ENCODE measurements around the gene BIN1.

The BIN1 gene

GRCh38 chr2:127118038-127118437 is 11.1 kb upstream of the BIN1 start:
- H3K36me3 Mint-ChIP-seq: no peaks in the 10 kb centered on the region
- H3K27ac Mint-ChIP-seq: no peak overlapping the region
- no peak overlapping the region for H3K4me3 Mint-ChIP-seq
- ATAC-seq (no peak), DNase-seq (ENCODE audit: low spot score in 2 of 2) (no peak)
- H3K9me3 Mint-ChIP-seq: no peaks in the 10 kb centered on the region
- no peaks in the 10 kb centered on the region for H3K4me1 Mint-ChIP-seq

DNA sequence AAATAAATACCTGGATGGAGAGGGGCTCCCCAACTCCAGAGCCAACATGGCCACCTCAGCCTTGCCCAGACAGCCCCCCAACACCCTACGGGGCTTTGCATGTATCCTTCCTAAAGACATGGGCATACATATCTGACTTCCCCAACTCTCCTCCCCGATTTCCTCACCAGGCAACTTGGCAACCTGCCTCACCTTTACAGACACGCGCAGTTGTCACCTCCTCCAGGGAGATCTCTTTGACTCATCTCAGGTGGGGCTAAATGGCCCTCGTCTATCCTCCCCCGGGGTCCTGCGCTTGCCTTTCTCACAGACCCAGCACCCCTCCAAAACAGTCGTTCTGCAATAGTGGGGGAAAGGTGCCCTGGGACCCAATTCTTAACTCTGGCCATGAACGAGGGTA is 10.6 kb upstream of the BIN1 start:
- Mint-ChIP-seq H3K9me3 (no peaks in the 10 kb centered on the region), H3K27ac (no peak overlapping the region), H3K36me3 (no peaks in the 10 kb centered on the region), H3K4me1 (no peaks in the 10 kb centered on the region), H3K4me3 (no peak overlapping the region)
- no peak for ATAC-seq
- no peak for DNase-seq (ENCODE audit: low spot score in 2 of 2)

DNA sequence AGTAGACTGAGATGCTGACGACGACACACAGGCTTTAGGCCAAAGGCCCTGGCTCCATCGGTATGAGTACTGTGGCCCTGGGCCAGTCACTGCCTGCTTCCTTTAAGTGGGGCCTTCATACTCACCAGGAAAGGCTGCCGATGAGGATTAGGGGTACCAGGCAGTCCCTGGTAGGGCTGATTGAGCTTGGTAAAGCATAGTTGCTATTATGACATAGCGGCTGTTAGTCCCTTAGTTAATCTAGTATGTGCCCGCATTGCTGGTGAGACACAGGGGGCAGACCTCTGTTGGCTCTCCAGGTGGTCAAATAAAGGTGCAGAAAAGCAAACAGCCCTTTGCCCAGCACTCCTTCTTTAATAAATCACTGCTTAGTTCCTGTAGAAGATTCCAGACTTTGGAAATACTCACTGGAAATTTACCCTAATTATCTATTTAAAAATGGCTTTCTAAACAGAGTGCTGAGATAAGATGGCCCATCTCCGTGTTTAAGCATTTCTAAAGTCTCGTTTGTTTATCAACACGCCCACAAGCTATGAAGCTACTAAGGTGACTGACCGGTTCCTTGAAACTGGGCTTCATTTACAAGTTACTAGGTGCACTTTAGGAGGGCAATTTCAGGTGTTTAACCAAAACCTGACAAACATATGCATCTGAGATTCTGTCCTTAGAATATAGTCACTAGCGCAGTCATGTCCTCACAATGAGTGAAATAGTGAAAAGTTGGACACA is 8.7 kb upstream of the BIN1 start:
- no peak overlapping the region for H3K4me3 Mint-ChIP-seq
- no peak overlapping the region for H3K27ac Mint-ChIP-seq
- H3K36me3 Mint-ChIP-seq: no peaks in the 10 kb centered on the region
- no peaks in the 10 kb centered on the region for H3K4me1 Mint-ChIP-seq
- no peak for DNase-seq (ENCODE audit: low spot score in 2 of 2)
- no peak for ATAC-seq
- no peaks in the 10 kb centered on the region for H3K9me3 Mint-ChIP-seq

- ATAC-seq: no peak
- Mint-ChIP-seq H3K36me3 (no peaks in the 10 kb centered on the region), H3K27ac (no peak overlapping the region), H3K9me3 (no peaks in the 10 kb centered on the region), H3K4me1 (no peaks in the 10 kb centered on the region), H3K4me3 (no peak overlapping the region)
- DNase-seq (ENCODE audit: low spot score in 2 of 2): no peak
Measured at GRCh38 chr2:127110985-127111384, 4.0 kb upstream of the BIN1 start.

- ATAC-seq (no peak), DNase-seq (ENCODE audit: low spot score in 2 of 2) (no peak)
- Mint-ChIP-seq H3K27ac (no peak overlapping the region), H3K4me1 (no peaks in the 10 kb centered on the region), H3K36me3 (no peaks in the 10 kb centered on the region), H3K9me3 (no peaks in the 10 kb centered on the region), H3K4me3 (peak overlapping the region; percentile 83)
Measured at GRCh38 chr2:127108090-127108523, 1.2 kb upstream of the BIN1 start.

DNA sequence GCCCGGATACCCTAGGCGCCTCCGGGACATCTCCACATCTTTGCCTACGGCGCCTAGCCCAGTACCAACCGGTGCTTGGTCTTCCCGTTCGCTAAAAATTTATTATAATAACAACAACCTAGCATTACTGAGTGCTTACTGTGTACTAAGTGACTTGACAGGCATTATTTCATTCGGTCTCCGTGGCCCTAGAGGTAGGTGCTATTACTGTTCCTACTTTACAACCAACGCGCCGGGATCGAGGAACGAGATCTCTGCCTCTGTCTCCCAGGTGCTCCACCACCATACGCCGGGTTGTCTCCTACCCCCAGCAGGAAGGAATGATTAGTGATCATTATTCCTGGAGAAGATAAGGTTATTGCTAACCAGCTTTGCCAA is 657 bp upstream of the BIN1 start:
- no peaks in the 10 kb centered on the region for H3K36me3 Mint-ChIP-seq
- peak overlapping the region; percentile 83 for H3K4me3 Mint-ChIP-seq
- H3K4me1 Mint-ChIP-seq: no peaks in the 10 kb centered on the region
- H3K27ac Mint-ChIP-seq: peak overlapping the region; percentile 77
- no peaks in the 10 kb centered on the region for H3K9me3 Mint-ChIP-seq
- ATAC-seq (no peak), DNase-seq (ENCODE audit: low spot score in 2 of 2) (no peak)

GRCh38 chr2:127106457-127106990 is 430 bp downstream of the BIN1 start:
- Mint-ChIP-seq H3K4me1 (no peaks in the 10 kb centered on the region), H3K9me3 (no peaks in the 10 kb centered on the region), H3K36me3 (no peaks in the 10 kb centered on the region), H3K27ac (no peak overlapping the region), H3K4me3 (peak overlapping the region; percentile 83)
- DNase-seq (ENCODE audit: low spot score in 2 of 2) (peak in 1 of 2 donors; percentile 65), ATAC-seq (peak; percentile 49)

GRCh38 chr2:127105656-127106456 is 1.1 kb downstream of the BIN1 start:
- DNase-seq (ENCODE audit: low spot score in 2 of 2): no peak
- Mint-ChIP-seq H3K36me3 (no peaks in the 10 kb centered on the region), H3K4me3 (peak overlapping the region; percentile 83), H3K4me1 (no peaks in the 10 kb centered on the region), H3K9me3 (no peaks in the 10 kb centered on the region), H3K27ac (no peak overlapping the region)
- ATAC-seq: no peak

- Mint-ChIP-seq H3K27ac (no peak overlapping the region), H3K9me3 (no peaks in the 10 kb centered on the region), H3K4me1 (no peaks in the 10 kb centered on the region), H3K36me3 (no peaks in the 10 kb centered on the region), H3K4me3 (peak overlapping the region; percentile 83)
- no peak for ATAC-seq
- DNase-seq (ENCODE audit: low spot score in 2 of 2): no peak
Measured at GRCh38 chr2:127104881-127105655, 1.9 kb downstream of the BIN1 start.

DNA sequence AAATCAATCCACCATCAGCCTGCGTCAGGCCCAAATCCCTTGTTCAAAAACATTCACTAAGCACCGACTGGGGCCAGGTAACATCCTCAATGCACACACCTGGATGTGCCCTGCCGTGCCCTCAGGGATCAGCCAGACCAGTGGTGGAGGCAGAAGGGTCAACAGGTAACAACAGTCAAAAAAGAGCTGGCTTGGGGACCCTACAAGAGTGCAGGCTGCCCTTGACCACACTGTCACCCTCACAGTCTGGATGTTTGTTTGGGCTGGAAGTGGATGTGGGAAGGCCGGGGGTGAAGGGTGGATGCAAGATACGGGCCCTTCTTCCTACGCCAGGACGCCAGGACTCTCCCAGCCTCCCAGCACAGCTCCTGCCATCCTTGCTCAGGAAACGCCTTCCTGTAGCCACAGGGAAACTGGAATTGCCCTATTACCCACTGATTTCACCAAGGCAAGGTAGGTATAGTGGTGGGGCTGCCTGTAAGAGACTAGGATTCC is 2.7 kb downstream of the BIN1 start:
- ATAC-seq (no peak), DNase-seq (ENCODE audit: low spot score in 2 of 2) (no peak)
- Mint-ChIP-seq H3K9me3 (no peaks in the 10 kb centered on the region), H3K4me1 (no peaks in the 10 kb centered on the region), H3K36me3 (no peaks in the 10 kb centered on the region), H3K27ac (no peak overlapping the region), H3K4me3 (peak overlapping the region; percentile 83)

DNA sequence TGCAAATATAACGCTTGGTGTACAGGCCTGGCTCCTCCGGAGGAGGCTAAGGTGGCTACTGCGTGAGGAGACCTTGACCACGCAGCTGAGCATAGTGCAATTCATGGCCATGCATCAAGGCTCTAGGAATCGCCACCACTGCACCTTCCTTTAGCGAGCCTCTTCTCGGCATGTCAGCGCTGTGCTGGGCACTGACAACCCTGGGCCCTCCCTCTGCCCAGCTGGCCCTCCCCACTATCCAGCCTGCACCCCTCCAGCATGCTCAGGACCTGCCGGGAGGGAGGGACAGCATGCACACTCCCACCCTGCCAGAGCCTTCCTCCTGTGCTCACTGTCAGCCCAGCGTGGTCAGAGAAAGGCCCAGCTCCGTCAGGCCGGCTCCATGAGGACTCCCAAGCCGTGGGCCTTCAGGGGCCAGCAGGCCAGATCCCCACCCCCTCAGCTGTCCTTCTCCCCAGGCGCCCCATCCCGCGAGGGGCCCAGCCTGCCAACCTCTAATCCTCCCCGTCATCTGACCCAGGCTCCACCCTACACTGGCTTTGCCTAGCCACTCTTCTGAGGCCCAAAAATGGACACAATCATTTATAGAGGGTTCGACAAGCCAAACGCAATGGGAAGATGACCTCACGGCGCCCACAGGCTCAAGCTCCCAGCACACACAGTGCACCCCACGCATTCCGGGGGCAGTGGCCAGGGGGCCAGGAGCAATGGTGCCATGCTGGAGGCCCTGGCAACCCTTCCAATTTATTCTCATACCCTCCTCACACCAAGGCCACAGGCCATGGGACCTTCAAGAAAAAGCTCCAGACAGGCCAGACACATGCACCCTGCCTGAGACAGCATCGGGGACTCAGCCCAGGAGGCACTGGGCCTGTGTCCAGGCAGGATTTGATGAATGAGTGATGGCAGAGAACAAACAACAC is 3.5 kb downstream of the BIN1 start:
- DNase-seq (ENCODE audit: low spot score in 2 of 2) (no peak), ATAC-seq (no peak)
- Mint-ChIP-seq H3K27ac (no peak overlapping the region), H3K4me1 (no peaks in the 10 kb centered on the region), H3K36me3 (no peaks in the 10 kb centered on the region), H3K9me3 (no peaks in the 10 kb centered on the region), H3K4me3 (no peak overlapping the region)

DNA sequence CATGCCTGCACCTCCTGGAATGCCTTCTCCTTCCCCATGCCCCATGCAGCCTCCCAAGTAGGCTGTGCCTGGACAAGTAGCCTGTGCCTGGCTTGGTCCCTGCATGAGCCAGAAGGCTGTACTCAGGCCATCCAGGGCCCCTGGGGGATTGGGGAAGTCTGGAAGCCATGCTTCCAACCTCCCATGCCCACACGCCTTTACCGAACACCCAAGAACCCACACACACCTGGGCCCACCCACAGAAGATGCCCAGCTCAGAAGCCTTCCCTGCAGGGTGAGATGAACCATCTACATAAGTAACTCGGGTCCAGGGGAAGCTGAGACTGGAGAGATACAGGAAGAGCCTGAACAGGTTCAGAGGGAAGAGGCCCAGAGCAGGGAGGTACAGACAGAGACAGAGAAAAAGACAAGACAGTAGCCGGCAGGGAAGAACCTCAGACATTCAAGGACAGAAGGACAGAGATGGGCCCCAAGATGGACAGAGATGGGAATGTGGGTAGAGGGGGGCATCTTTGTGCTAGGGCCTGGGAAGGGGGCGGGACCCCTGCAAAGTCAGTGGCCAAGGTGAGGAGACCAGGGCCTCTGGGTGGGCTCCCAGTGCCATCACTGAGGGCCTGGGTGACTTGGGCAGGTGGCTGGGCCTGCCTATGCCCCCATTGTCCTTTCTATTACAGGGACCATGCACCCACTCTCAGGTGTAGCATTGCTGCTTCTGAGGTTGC is 4.3 kb downstream of the BIN1 start:
- no peak overlapping the region for H3K4me3 Mint-ChIP-seq
- no peak overlapping the region for H3K27ac Mint-ChIP-seq
- DNase-seq (ENCODE audit: low spot score in 2 of 2): no peak
- no peak for ATAC-seq
- no peaks in the 10 kb centered on the region for H3K36me3 Mint-ChIP-seq
- no peaks in the 10 kb centered on the region for H3K4me1 Mint-ChIP-seq
- no peaks in the 10 kb centered on the region for H3K9me3 Mint-ChIP-seq

GRCh38 chr2:127101756-127102477 is 5.0 kb downstream of the BIN1 start:
- ATAC-seq (no peak), DNase-seq (ENCODE audit: low spot score in 2 of 2) (no peak)
- Mint-ChIP-seq H3K27ac (no peak overlapping the region), H3K4me1 (no peaks in the 10 kb centered on the region), H3K9me3 (no peaks in the 10 kb centered on the region), H3K36me3 (no peaks in the 10 kb centered on the region), H3K4me3 (no peak overlapping the region)

Measured in stimulated activated effector memory CD8-positive, alpha-beta T cell treated with anti-CD3 and anti-CD28 coated beads, Interleukin-12 subunit alpha, Interleukin-12 subunit beta, amount 100 ng/mL, for 72 hours (primary cell).